ENCODE measurements around the gene TEX264. TPM values are rescaled to one million over a fixed set of nuclear protein-coding genes. Genes with fewer than 3 reads are reported as not detected.
"Not testable (repeated sequence)": the region's sequence is repeated elsewhere in the genome, so short reads cannot be mapped to it uniquely, and the experiment has no call there.

Gene TEX264
- total and polyA plus RNA-seq, 5 donors = 37.6 to 67.8 (median 38.8) TPM

GRCh38 chr3:51727500-51727899 lies 56.4 kb downstream of the TEX264 start:
- intact Hi-C loops (cut with DNase I) = no loop called here
- no peaks in the 10 kb centered on the region for H3K4me1 ChIP-seq (ENCODE audit: control insufficient read depth, insufficient read depth, low read length)
- H3K9me3 ChIP-seq (ENCODE audit: control insufficient read depth, low read length) = no peaks in the 10 kb centered on the region
- H3K4me3 ChIP-seq (ENCODE audit: low read length) = no peak overlapping the region
- no peak for ATAC-seq
- no peak overlapping the region for H3K27ac ChIP-seq (ENCODE audit: low read length)
- no peak for DNase-seq
- no peaks in the 10 kb centered on the region for H3K27me3 ChIP-seq (ENCODE audit: control insufficient read depth, insufficient read depth)

GRCh38 chr3:51729042-51729633 lies 58.1 kb downstream of the TEX264 start:
- Histone ChIP-seq H3K4me1 (ENCODE audit: control insufficient read depth, insufficient read depth, low read length) (no peaks in the 10 kb centered on the region), H3K27ac (ENCODE audit: low read length) (no peak overlapping the region), H3K4me3 (ENCODE audit: low read length) (no peak overlapping the region), H3K9me3 (ENCODE audit: control insufficient read depth, low read length) (no peaks in the 10 kb centered on the region), H3K27me3 (ENCODE audit: control insufficient read depth, insufficient read depth) (no peaks in the 10 kb centered on the region)
- no peak for DNase-seq
- intact Hi-C loops (cut with DNase I) = no loop called here
- no peak for ATAC-seq

GRCh38 chr3:51733859-51734571 lies 63.0 kb downstream of the TEX264 start:
- DNase-seq (no peak), ATAC-seq (no peak)
- no peaks in the 10 kb centered on the region for H3K9me3 ChIP-seq (ENCODE audit: control insufficient read depth, low read length)
- intact Hi-C loops (cut with DNase I) = no loop called here
- WGBS = 87% methylated on average over 4 of the region's 4 CpGs
- H3K27ac ChIP-seq (ENCODE audit: low read length) = no peak overlapping the region
- no peak overlapping the region for H3K4me3 ChIP-seq (ENCODE audit: low read length)
- no peaks in the 10 kb centered on the region for H3K4me1 ChIP-seq (ENCODE audit: control insufficient read depth, insufficient read depth, low read length)
- no peaks in the 10 kb centered on the region for H3K27me3 ChIP-seq (ENCODE audit: control insufficient read depth, insufficient read depth)

- intact Hi-C loops (cut with DNase I) = no loop called here
- Histone ChIP-seq H3K9me3 (ENCODE audit: control insufficient read depth, low read length) (no peaks in the 10 kb centered on the region), H3K4me3 (ENCODE audit: low read length) (no peak overlapping the region), H3K27me3 (ENCODE audit: control insufficient read depth, insufficient read depth) (no peaks in the 10 kb centered on the region), H3K27ac (ENCODE audit: low read length) (no peak overlapping the region), H3K4me1 (ENCODE audit: control insufficient read depth, insufficient read depth, low read length) (no peaks in the 10 kb centered on the region)
- WGBS = 29% methylated on average over 3 of the region's 3 CpGs
- DNase-seq (no peak), ATAC-seq (no peak)
These were observed 63.5 kb downstream of the TEX264 start for GRCh38 chr3:51734572-51734907.

- intact Hi-C loops (cut with DNase I) = no loop called here
- H3K9me3 ChIP-seq (ENCODE audit: control insufficient read depth, low read length) = no peaks in the 10 kb centered on the region
- H3K4me3 ChIP-seq (ENCODE audit: low read length) = no peak overlapping the region
- DNase-seq (no peak), ATAC-seq (no peak)
- H3K27ac ChIP-seq (ENCODE audit: low read length) = no peak overlapping the region
- no peaks in the 10 kb centered on the region for H3K4me1 ChIP-seq (ENCODE audit: control insufficient read depth, insufficient read depth, low read length)
- 66% methylated on average over 3 of the region's 3 CpGs for WGBS
- H3K27me3 ChIP-seq (ENCODE audit: control insufficient read depth, insufficient read depth) = no peaks in the 10 kb centered on the region
These were observed 64.0 kb downstream of the TEX264 start for GRCh38 chr3:51735039-51735438.

- 84% methylated on average over 2 of the region's 2 CpGs for WGBS
- H3K27me3 ChIP-seq (ENCODE audit: control insufficient read depth, insufficient read depth) = no peaks in the 10 kb centered on the region
These were observed 64.9 kb downstream of the TEX264 start for GRCh38 chr3:51735950-51736349.

GRCh38 chr3:51739110-51739509 lies 68.1 kb downstream of the TEX264 start:
- no peak for ATAC-seq

More at GRCh38 chr3:51735950-51736349, 64.9 kb downstream of the TEX264 start:
- intact Hi-C loops (cut with DNase I) = no loop called here
- no peak overlapping the region for H3K4me3 ChIP-seq (ENCODE audit: low read length)
- no peaks in the 10 kb centered on the region for H3K9me3 ChIP-seq (ENCODE audit: control insufficient read depth, low read length)
- H3K27ac ChIP-seq (ENCODE audit: low read length) = no peak overlapping the region
- H3K4me1 ChIP-seq (ENCODE audit: control insufficient read depth, insufficient read depth, low read length) = no peaks in the 10 kb centered on the region
- ATAC-seq (no peak), DNase-seq (no peak)

GRCh38 chr3:51742320-51742719 lies 71.3 kb downstream of the TEX264 start:
- intact Hi-C loops (cut with DNase I); DNase-seq; H3K4me3 ChIP-seq (ENCODE audit: low read length): not testable (repeated sequence)

More at GRCh38 chr3:51739110-51739509, 68.1 kb downstream of the TEX264 start:
- intact Hi-C loops (cut with DNase I) = no loop called here
- Histone ChIP-seq H3K4me1 (ENCODE audit: control insufficient read depth, insufficient read depth, low read length) (no peaks in the 10 kb centered on the region), H3K27ac (ENCODE audit: low read length) (no peak overlapping the region), H3K27me3 (ENCODE audit: control insufficient read depth, insufficient read depth) (no peaks in the 10 kb centered on the region), H3K9me3 (ENCODE audit: control insufficient read depth, low read length) (no peaks in the 10 kb centered on the region), H3K4me3 (ENCODE audit: low read length) (no peak overlapping the region)
- WGBS = 51% methylated on average over 4 of the region's 4 CpGs
- DNase-seq = no peak

GRCh38 chr3:51742978-51743377 lies 71.9 kb downstream of the TEX264 start:
- H3K27ac ChIP-seq (ENCODE audit: low read length); H3K9me3 ChIP-seq (ENCODE audit: control insufficient read depth, low read length); intact Hi-C loops (cut with DNase I); H3K4me3 ChIP-seq (ENCODE audit: low read length); DNase-seq; H3K27me3 ChIP-seq (ENCODE audit: control insufficient read depth, insufficient read depth); ATAC-seq; H3K4me1 ChIP-seq (ENCODE audit: control insufficient read depth, insufficient read depth, low read length): not testable (repeated sequence)
- 55% methylated on average over 4 of the region's 4 CpGs for WGBS

More at GRCh38 chr3:51742320-51742719, 71.3 kb downstream of the TEX264 start:
- not testable (repeated sequence) for H3K27me3 ChIP-seq (ENCODE audit: control insufficient read depth, insufficient read depth); H3K27ac ChIP-seq (ENCODE audit: low read length); ATAC-seq; H3K9me3 ChIP-seq (ENCODE audit: control insufficient read depth, low read length); H3K4me1 ChIP-seq (ENCODE audit: control insufficient read depth, insufficient read depth, low read length)
- WGBS = 77% methylated on average over 3 of the region's 3 CpGs

- DNase-seq = no peak
- no peaks in the 10 kb centered on the region for H3K4me1 ChIP-seq (ENCODE audit: control insufficient read depth, insufficient read depth, low read length)
- H3K27ac ChIP-seq (ENCODE audit: low read length) = no peak overlapping the region
- no peak overlapping the region for H3K4me3 ChIP-seq (ENCODE audit: low read length)
- no peak for ATAC-seq
- H3K9me3 ChIP-seq (ENCODE audit: control insufficient read depth, low read length) = no peaks in the 10 kb centered on the region
- H3K27me3 ChIP-seq (ENCODE audit: control insufficient read depth, insufficient read depth) = no peaks in the 10 kb centered on the region
- intact Hi-C loops (cut with DNase I) = no loop called here
These were observed 76.8 kb downstream of the TEX264 start for GRCh38 chr3:51747840-51748239.

- H3K4me1 ChIP-seq (ENCODE audit: control insufficient read depth, insufficient read depth, low read length) = no peaks in the 10 kb centered on the region
- H3K27ac ChIP-seq (ENCODE audit: low read length) = no peak overlapping the region
- H3K27me3 ChIP-seq (ENCODE audit: control insufficient read depth, insufficient read depth) = no peaks in the 10 kb centered on the region
- intact Hi-C loops (cut with DNase I) = no loop called here
- H3K9me3 ChIP-seq (ENCODE audit: control insufficient read depth, low read length) = no peaks in the 10 kb centered on the region
- WGBS = 40% methylated on average over 1 of the region's 1 CpG
- ATAC-seq = no peak
- H3K4me3 ChIP-seq (ENCODE audit: low read length) = no peak overlapping the region
- no peak for DNase-seq
These were observed 77.3 kb downstream of the TEX264 start for GRCh38 chr3:51748327-51748726.

- no peak for ATAC-seq
- no peaks in the 10 kb centered on the region for H3K9me3 ChIP-seq (ENCODE audit: control insufficient read depth, low read length)
- H3K4me3 ChIP-seq (ENCODE audit: low read length) = no peak overlapping the region
- 100% methylated on average over 1 of the region's 1 CpG for WGBS
- no peak overlapping the region for H3K27ac ChIP-seq (ENCODE audit: low read length)
- no peaks in the 10 kb centered on the region for H3K4me1 ChIP-seq (ENCODE audit: control insufficient read depth, insufficient read depth, low read length)
- H3K27me3 ChIP-seq (ENCODE audit: control insufficient read depth, insufficient read depth) = no peaks in the 10 kb centered on the region
- intact Hi-C loops (cut with DNase I) = no loop called here
- DNase-seq = no peak
These were observed 79.8 kb downstream of the TEX264 start for GRCh38 chr3:51750878-51751277.

All from right cardiac atrium (tissue), 5 donors.